ENCODE results near the gene PLAAT5.

PLAAT5 gene

DNA sequence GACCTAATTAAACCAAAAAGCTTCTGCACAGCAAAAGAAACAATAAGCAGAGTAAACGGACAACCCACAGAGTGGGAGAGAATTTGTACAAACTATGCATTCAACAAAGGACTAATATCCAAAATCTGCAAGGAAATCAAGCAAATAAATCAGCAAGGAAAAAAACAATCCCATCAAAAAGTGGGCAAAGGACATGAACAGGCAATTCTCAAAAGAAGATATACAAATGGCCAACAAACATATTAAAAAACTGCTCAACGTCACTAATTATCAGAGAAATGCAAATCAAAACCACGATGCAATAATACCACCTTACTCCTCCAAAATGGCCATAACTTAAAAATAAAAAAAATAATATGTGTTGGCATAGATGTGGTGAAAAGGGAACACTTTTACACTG, 5.2 kb downstream of the PLAAT5 start:
- ATAC-seq: no peak
- TF ChIP-seq ZFP30 (CRISPR knock-in tag; IDR thresholded peaks at IDR 0.05) (no peak), ZNF565 (CRISPR knock-in tag; conservative IDR thresholded peaks at IDR 0.05; ENCODE audit: low read depth) (no peak), SNAI2 (CRISPR knock-in tag; IDR thresholded peaks at IDR 0.05) (no peak), ESRRG (CRISPR knock-in tag; IDR thresholded peaks at IDR 0.05) (no peak)
- TF ChIP-seq, protein P1, sequence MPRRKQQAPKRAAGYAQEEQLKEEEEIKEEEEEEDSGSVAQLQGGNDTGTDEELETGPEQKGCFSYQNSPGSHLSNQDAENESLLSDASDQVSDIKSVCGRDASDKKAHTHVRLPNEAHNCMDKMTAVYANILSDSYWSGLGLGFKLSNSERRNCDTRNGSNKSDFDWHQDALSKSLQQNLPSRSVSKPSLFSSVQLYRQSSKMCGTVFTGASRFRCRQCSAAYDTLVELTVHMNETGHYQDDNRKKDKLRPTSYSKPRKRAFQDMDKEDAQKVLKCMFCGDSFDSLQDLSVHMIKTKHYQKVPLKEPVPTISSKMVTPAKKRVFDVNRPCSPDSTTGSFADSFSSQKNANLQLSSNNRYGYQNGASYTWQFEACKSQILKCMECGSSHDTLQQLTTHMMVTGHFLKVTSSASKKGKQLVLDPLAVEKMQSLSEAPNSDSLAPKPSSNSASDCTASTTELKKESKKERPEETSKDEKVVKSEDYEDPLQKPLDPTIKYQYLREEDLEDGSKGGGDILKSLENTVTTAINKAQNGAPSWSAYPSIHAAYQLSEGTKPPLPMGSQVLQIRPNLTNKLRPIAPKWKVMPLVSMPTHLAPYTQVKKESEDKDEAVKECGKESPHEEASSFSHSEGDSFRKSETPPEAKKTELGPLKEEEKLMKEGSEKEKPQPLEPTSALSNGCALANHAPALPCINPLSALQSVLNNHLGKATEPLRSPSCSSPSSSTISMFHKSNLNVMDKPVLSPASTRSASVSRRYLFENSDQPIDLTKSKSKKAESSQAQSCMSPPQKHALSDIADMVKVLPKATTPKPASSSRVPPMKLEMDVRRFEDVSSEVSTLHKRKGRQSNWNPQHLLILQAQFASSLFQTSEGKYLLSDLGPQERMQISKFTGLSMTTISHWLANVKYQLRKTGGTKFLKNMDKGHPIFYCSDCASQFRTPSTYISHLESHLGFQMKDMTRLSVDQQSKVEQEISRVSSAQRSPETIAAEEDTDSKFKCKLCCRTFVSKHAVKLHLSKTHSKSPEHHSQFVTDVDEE (CRISPR knock-in tag; IDR thresholded peaks at IDR 0.05): no peak
- TF ChIP-seq, protein P2, sequence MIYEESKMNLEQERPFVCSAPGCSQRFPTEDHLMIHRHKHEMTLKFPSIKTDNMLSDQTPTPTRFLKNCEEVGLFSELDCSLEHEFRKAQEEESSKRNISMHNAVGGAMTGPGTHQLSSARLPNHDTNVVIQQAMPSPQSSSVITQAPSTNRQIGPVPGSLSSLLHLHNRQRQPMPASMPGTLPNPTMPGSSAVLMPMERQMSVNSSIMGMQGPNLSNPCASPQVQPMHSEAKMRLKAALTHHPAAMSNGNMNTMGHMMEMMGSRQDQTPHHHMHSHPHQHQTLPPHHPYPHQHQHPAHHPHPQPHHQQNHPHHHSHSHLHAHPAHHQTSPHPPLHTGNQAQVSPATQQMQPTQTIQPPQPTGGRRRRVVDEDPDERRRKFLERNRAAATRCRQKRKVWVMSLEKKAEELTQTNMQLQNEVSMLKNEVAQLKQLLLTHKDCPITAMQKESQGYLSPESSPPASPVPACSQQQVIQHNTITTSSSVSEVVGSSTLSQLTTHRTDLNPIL (CRISPR knock-in tag; IDR thresholded peaks at IDR 0.05; ENCODE audit: low read depth): no peak

DNA sequence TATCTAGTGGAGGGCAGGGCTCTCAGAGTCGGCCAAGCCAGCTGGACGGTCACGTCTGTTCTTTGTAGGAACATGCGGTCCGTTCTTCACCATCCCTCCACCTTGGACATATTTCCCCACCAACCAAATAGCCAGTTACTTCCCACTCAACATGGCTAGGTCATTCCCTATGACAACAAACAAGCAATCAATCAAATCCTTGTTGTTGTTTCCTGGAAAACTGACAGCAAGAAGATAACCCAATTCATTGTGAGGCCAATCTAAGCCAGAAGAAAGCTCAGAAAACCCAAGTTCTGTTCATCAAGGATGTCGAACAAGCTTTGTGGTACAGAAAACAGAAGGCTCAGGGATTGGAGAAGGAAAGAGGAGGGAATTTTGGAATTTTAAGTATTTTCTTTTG, 10.9 kb downstream of the PLAAT5 start:
- TF ChIP-seq, protein P2 (CRISPR knock-in tag; IDR thresholded peaks at IDR 0.05; ENCODE audit: low read depth): no peak
- TF ChIP-seq, protein P3, sequence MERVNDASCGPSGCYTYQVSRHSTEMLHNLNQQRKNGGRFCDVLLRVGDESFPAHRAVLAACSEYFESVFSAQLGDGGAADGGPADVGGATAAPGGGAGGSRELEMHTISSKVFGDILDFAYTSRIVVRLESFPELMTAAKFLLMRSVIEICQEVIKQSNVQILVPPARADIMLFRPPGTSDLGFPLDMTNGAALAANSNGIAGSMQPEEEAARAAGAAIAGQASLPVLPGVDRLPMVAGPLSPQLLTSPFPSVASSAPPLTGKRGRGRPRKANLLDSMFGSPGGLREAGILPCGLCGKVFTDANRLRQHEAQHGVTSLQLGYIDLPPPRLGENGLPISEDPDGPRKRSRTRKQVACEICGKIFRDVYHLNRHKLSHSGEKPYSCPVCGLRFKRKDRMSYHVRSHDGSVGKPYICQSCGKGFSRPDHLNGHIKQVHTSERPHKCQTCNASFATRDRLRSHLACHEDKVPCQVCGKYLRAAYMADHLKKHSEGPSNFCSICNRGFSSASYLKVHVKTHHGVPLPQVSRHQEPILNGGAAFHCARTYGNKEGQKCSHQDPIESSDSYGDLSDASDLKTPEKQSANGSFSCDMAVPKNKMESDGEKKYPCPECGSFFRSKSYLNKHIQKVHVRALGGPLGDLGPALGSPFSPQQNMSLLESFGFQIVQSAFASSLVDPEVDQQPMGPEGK (CRISPR knock-in tag; IDR thresholded peaks at IDR 0.05; ENCODE audit: borderline replicate concordance): no peak
- no peak for TF ChIP-seq TOX (CRISPR knock-in tag; IDR thresholded peaks at IDR 0.05; ENCODE audit: borderline replicate concordance)
- no peak for TF ChIP-seq GLIS3 (CRISPR knock-in tag; IDR thresholded peaks at IDR 0.05)
- TF ChIP-seq, protein P4, sequence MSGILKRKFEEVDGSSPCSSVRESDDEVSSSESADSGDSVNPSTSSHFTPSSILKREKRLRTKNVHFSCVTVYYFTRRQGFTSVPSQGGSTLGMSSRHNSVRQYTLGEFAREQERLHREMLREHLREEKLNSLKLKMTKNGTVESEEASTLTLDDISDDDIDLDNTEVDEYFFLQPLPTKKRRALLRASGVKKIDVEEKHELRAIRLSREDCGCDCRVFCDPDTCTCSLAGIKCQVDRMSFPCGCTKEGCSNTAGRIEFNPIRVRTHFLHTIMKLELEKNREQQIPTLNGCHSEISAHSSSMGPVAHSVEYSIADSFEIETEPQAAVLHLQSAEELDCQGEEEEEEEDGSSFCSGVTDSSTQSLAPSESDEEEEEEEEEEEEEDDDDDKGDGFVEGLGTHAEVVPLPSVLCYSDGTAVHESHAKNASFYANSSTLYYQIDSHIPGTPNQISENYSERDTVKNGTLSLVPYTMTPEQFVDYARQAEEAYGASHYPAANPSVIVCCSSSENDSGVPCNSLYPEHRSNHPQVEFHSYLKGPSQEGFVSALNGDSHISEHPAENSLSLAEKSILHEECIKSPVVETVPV (CRISPR knock-in tag; IDR thresholded peaks at IDR 0.05): no peak
- TF ChIP-seq ZNF565 (CRISPR knock-in tag; conservative IDR thresholded peaks at IDR 0.05; ENCODE audit: low read depth): no peak
- TF ChIP-seq ZNF8 (CRISPR knock-in tag; IDR thresholded peaks at IDR 0.05): no peak
- TF ChIP-seq RARB (CRISPR knock-in tag; IDR thresholded peaks at IDR 0.05): no peak
- TF ChIP-seq, protein P1 (CRISPR knock-in tag; IDR thresholded peaks at IDR 0.05): no peak
- no peak for TF ChIP-seq ZNF70 (CRISPR knock-in tag; IDR thresholded peaks at IDR 0.05)
- no peak for TF ChIP-seq ISL1 (CRISPR knock-in tag; IDR thresholded peaks at IDR 0.05)
- no peak for TF ChIP-seq ZFP30 (CRISPR knock-in tag; IDR thresholded peaks at IDR 0.05)
- no peak for TF ChIP-seq ZFP3 (CRISPR knock-in tag; IDR thresholded peaks at IDR 0.05)
- no peak for TF ChIP-seq ARNTL (CRISPR knock-in tag; IDR thresholded peaks at IDR 0.05; ENCODE audit: borderline replicate concordance, low read depth)
- TF ChIP-seq, protein P5, sequence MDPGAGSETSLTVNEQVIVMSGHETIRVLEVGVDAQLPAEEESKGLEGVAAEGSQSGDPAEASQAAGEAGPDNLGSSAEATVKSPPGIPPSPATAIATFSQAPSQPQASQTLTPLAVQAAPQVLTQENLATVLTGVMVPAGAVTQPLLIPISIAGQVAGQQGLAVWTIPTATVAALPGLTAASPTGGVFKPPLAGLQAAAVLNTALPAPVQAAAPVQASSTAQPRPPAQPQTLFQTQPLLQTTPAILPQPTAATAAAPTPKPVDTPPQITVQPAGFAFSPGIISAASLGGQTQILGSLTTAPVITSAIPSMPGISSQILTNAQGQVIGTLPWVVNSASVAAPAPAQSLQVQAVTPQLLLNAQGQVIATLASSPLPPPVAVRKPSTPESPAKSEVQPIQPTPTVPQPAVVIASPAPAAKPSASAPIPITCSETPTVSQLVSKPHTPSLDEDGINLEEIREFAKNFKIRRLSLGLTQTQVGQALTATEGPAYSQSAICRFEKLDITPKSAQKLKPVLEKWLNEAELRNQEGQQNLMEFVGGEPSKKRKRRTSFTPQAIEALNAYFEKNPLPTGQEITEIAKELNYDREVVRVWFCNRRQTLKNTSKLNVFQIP (CRISPR knock-in tag; IDR thresholded peaks at IDR 0.05; ENCODE audit: borderline replicate concordance, low read depth): no peak
- TF ChIP-seq BACH2 (CRISPR knock-in tag; IDR thresholded peaks at IDR 0.05; ENCODE audit: borderline replicate concordance): no peak
- no peak for TF ChIP-seq ZC3H10 (CRISPR knock-in tag; IDR thresholded peaks at IDR 0.05)
- TF ChIP-seq OSR1 (CRISPR knock-in tag; IDR thresholded peaks at IDR 0.05): no peak
- no peak for TF ChIP-seq CSDC2 (CRISPR knock-in tag; IDR thresholded peaks at IDR 0.05)
- no peak for TF ChIP-seq PPARA (CRISPR knock-in tag; IDR thresholded peaks at IDR 0.05; ENCODE audit: borderline replicate concordance)
- ATAC-seq: no peak

All from SK-N-SH treated with all-trans-retinoic acid at 6 μM for 48 hours (cell line).